Cortex of kidney (tissue), 1 donor: ENCODE measurements around the gene COX18.
A peak's percentile ranks its signal among the peaks of the same experiment; 100 is the strongest.

Experiments used
- DNase-seq: peaks from one replicate; lab custom pipeline; 2025; lab: John Stamatoyannopoulos, UW

Gene COX18, protein sequence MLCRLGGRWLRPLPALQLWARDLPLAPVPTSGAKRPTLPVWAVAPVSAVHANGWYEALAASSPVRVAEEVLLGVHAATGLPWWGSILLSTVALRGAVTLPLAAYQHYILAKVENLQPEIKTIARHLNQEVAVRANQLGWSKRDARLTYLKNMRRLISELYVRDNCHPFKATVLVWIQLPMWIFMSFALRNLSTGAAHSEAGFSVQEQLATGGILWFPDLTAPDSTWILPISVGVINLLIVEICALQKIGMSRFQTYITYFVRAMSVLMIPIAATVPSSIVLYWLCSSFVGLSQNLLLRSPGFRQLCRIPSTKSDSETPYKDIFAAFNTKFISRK

DNA sequence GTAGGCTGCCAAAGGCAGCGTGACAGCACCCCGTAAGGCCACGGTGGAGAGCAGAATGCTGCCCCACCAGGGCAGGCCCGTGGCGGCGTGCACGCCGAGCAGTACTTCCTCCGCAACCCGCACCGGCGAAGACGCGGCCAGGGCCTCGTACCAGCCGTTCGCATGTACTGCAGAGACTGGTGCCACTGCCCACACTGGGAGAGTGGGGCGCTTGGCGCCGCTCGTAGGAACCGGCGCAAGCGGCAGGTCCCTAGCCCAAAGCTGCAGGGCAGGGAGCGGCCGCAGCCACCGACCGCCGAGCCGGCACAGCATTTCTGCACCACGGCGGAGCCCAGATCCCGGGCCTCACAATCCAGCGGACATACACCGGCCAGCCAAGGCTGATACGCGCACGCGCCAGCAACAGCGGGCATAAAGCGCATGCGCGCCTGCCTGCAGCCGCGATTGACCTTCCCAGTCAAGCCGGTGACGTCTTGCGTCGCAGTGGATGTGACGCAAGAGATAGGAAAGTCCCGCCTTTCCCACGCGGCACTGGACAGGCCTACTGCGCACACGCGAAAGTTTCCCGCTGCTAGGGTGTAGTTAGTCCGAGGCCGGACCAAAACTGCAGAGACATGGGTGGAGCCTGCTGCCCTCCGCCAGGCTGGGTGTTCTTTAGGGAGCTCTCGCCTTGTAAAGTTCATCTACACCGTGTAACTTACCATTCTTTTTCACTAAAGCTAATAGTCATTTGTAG is at the start of gene COX18:
COX18 (minus strand) TSS at position 379 of the 736 bp plus-strand sequence; CDS start at position 312, 67 bp downstream.
- peak; percentile 79 for DNase-seq

DNA sequence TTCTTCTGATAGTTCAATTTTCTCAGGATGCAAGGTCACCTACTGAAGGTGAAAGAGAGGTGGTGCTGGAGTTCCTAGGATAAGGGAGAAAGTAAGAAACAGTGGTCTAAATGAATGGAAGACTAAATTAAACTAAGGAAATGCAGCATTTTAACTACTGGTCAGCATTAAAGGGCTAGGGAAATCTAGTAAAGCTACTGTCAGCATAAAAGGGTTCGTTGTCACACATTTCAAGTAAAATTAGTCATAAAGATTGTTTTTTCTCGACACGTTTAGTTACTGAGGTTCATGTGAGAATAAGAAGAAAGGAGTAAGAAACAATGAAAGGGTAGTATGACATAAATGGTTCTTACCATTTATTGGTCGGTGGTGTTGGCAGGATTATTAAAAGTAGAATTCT is 40.0 kb upstream of the COX18 start:
- DNase-seq = no peak

DNA sequence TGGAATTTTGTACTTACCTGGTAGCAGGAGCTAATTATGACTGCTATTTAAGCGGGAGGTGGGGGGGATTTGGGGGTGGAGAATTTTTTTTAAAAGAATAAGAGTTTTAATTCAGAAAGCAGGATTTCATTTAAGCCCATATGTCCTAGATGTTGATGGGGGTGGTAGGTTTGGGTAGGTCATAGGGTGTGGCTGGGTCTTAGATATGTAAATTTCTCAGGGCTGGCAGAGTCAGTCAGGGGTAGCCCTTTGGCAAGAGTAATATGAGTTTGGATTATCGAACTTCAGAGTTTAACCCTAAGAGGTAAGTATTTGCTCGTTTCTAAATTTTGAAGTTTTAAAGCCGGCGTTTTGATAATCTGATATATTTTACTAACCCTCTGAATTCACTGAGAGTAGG is 35.2 kb upstream of the COX18 start:
- DNase-seq = no peak

DNA sequence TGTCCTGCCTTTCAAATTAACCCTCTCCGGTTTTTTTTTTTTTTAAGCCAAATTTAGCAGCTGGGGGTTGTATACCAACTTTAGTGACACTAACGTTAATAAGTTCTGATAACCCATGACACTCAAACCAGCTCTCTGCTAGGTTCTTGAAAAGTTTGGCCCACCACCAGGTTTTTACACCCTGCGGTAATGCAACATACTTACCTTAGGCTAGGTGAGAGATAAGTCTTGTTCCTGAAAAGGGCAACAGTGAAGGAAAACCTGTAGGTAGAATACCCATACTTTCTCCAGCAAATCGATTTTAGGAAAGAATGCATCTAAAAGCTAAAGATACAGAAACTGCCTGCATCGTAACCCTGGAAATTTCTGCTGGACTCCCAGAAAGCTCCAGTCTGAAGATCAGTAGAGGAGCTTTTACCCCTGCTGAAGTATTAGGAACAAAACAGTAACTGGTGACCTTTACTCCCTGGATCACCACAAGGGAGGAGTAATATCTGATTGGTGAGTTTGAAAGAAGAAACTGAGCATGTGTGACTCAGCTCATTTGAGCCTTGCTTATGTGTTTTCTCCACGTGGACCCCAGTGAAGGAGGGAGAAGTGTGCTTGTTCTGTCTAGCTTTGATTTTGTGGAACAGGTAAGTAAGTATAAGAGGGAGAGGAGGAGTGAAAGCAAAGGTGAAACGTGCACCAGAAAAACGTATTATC is 34.4 kb upstream of the COX18 start:
- no peak for DNase-seq

DNA sequence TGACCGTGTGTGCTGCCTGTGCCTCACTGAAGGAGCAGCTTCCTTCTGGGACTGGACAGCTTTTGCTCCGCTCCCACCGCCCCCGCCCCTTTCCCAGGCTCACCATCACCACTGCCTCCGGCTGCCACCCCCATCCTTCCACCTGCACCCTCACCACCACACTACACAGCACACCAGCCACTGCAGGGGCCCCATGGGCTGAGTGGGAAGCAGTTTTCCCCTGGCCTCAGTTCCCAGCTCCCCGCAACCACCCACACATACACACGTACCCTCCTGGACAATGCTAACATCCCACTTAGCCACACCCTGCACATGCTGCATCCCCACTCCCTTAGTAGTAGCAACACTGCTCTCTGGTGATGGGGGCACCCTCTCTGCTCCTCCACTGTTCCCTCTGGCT is 29.6 kb upstream of the COX18 start:
- DNase-seq = no peak

DNA sequence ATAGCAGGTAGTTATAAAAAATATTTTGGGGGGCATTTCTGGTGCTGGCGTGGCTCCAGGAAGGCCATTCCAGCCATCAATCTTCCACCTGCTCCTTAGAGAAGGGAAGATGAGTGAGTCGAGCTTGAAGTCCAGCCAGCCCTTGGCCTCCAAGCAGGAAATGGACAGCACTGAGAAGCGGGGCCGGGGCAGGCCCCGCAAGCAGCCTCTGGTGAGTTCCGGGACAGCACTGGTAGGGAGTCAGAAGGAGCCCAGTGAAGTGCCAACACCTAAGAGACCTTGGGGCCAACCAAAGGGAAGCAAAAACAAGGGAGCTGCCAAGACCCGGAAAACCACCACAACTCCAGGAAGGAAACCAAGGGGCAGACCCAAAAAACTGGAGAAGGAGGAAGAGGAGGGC is 29.2 kb upstream of the COX18 start:
- no peak for DNase-seq

DNA sequence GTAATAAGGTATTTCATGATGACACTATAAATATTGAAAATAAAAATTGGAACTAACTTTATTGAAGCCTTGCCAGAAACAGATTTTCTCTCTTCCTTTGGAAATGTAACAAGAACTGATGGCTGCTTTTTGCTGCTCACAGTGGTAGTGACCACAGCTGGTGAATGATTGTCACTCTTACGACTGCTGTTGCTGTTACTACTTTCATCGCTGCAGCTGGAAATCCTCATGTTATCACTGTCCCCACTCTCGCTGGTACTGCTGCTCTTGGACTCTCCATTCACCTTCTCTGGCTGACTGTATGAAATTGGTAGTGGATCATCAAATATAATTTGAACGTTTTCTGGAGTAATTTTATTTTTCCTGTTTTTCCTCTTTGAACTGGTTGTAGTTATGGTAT is 28.5 kb upstream of the COX18 start:
- no peak for DNase-seq

DNA sequence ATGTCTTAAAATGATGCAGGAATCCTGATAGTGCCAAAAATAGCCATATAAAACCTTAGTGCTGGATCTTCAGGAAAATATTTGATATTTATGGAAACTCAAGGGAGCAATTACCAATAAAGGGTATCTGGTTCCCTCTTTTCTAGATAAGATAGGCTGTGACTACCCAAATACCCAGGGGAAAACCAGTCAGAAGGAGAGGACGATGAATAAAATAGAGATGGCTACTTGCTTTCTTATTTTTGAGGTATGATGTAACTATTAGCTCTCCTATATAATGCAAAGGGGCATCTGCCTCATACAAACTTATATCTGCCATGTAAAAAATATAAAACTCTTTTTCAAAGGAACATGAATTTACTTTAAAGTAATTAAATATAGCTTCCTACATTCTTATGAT is 23.4 kb upstream of the COX18 start:
- DNase-seq = no peak

DNA sequence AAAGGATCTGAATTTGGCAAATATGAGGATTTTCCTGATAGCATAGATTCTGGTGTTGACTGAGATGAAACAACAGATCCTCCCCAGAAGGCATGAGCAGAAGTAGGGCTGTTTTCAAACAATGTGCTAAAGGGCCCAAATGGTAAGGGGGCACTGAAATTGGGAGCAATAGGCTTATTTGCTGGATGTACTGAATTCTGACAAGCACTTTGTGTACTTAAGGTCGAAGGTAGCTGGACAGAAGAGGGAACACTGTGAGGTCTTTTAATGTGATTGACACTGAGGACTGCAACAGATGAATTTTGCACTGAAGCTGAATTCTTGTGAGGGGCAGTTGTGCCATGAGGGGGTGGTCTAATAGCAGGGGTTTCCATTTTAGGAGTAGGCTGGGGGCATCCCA is 21.2 kb upstream of the COX18 start:
- no peak for DNase-seq

DNA sequence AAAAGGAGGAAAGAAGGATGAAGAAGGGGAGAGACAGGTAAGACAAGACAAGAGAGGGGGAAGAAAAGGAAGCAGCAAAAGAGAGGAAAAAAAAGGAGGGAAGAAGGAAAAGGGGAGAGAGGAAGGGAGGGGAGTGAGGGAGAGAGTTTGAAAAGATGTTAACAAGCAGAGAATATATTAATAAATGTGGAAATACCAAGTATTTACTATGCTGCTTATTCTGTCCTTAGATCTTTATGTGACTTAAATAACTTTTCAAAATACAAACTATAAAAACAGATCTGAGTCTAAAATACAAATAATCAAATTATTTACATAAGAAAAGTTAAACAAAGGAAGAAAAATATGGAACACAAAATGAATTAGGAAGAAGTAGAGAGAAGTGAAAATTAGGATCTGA is 18.4 kb upstream of the COX18 start:
- DNase-seq = no peak

DNA sequence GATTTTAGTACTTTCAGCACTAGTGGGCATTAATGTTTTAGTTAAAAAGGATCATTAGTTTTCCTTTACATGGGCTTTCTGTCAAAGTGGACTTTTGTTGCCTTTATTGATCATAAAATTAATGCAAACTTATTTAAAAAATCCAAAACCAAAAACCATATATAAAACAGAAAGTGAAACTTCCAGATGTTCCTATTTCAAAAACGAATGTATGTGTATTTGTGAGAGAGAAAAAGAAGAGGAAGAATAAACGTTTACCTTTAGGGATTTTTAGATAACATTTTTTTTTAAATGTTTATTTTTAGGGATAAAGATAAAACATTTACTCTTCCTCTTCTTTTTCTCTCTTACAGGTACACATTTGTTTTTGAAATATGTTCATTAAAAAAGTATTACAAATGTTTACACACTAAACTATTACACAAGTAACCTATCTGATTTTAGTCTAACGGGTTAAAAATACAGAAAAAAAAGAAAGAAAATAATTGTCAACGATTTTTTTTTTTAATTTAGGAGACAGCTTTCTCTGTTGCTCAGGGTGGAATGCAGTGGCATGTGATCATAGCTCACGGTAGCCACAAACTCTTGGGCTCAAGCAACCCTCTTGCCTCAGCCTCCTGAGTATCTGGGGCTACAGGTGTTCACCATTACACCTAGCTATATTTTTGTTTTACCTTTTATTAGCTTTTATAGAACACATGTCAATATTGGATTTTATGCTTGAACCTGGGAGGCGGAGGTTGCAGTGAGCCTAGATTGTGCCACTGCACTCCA is 16.8 kb upstream of the COX18 start:
- no peak for DNase-seq

DNA sequence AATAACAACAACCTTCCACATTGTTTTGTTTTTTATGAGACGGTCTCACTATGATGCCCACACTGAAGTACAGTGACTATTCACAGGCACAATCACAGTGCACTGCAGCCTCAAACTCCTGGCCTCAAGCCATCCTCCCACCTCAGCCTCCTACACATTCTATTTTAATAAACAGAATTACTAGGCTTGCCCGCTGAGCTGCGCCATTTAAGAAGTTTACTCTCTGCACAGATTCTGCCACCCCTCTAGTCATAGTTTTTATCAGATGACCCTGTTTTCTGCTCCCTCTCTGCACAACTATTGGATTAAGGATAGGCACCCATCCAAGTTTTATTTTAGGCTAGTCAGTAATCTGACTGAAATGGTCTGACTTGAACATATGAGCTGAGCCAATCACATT is 11.3 kb upstream of the COX18 start:
- no peak for DNase-seq

DNA sequence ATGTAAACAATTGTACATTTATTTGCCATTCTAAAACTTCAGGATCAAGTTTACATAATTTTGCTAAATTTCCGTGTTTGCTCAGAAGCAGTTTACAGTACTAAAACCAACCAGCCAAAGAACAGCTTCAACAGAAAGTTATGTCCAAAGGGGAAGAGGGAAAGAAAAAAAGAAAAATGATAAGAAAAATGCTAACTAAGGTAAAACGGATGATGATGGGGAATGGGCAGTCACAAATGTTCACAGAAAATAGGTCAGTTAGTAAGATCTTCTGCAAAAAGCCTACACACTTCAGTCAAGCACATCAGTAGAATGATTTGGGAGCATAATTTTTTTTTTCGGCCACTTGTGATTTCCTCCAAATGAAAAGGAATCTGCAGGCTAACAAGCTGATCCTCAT is 6.3 kb upstream of the COX18 start:
- DNase-seq = no peak

DNA sequence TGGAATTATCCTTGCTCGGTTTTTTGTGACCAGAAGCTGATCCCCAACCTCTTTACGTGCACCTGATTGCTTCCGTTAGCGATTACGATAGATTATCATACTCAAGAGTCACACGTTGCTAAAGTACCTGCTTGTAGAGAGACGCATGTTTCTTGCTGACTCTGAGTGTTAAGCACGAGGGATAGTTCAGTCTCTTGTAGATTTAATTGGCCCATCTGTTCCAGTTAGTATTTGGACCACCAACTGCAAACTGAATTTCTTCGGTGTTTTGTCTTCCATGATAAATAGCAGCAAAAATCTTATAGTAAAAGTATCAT is 516 bp upstream of the COX18 start:
- no peak for DNase-seq

DNA sequence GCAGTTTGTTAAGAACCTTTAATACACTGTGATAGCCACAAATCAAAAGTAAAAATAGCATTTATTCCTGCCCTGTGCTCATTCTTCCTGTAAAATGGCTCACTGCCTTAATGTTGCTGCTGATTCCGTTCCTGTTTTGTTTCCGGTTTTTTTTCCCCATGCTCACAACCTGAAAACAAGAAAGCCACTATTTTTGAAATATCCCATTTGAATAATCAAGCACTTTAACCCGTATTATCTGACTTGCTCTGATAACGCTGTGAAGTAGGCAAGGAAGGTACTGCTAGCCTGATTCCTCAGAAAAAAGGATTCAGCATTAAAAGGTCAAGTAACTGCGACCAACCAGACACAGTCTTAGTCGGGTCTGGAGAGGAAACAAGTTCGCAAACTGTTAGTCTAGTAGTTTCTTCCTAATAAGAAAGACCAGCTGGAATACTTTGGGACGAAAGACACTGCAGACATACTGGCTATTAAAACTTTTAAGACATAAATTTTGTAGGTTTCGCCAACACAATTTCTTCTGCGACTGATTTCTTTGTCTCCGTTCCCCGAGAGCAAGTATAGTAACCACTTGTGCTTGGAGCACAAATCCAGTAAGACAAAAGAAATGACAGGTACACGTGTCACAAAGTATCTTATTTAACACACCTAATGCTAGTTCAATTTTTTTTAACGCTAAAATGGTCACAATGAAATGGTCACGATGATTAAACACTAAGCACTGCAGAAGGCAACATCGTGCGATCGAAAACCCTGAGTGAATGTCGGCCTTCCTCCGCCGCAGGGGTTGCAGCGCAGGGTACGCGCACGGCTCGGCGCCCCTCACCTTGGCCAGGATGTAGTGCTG is 802 bp downstream of the COX18 start:
- DNase-seq = no peak

DNA sequence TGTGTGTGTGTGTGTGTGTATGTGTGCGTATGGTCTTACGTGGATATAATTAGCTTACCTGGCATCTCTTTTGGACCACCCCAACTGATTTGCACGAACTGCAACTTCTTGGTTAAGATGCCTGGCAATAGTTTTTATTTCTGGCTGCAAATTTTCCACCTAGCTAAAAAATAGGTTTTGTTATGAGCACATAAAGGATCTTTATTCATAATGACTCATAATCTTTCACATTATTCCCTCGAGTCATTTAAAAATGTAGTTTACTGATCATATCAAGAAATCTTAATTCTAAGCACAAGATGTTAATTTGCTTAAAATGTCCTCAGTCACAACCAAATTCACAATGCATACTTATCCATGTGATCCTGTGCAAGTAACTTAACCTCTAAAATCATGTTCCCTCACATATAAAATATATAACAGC is 1.5 kb downstream of the COX18 start:
- DNase-seq = no peak

DNA sequence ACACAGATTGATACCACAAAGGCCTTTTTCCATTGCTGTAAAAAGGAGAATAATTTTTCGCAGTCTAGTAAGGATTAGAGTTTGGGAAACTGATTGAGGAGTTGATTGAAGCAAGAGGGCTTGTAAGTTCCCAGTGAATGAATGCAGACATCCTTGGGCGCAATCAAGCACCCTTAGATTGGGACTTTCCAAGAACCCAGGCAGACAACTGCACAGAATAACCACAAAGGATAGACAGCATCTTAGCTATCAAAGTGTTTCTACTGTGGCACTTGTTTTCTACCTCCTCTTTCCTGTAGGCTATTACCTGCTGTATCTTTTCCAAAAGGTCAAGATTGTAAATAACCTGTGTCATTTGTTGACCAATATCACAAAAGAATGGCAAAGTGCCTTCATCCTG is 2.6 kb downstream of the COX18 start:
- no peak for DNase-seq

DNA sequence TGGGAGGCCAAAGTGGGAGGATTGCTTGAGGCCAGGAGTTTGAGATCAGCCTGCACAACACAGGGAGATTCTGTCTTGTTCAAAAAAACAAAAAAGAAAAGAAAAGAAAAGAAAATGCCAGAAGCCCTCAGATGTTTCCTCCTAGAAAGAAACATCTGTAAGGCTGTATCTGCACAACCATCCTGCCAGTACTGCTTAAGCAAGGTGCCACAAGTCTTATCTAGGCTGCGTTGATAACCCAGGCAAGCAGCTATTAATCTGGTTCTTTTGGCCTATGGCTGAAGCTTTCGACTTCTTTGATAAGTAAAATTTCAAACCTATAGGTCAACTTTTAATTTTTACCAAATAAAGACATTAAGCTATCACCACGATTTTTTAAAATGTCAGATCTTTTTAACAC is 3.1 kb downstream of the COX18 start:
- DNase-seq = no peak

DNA sequence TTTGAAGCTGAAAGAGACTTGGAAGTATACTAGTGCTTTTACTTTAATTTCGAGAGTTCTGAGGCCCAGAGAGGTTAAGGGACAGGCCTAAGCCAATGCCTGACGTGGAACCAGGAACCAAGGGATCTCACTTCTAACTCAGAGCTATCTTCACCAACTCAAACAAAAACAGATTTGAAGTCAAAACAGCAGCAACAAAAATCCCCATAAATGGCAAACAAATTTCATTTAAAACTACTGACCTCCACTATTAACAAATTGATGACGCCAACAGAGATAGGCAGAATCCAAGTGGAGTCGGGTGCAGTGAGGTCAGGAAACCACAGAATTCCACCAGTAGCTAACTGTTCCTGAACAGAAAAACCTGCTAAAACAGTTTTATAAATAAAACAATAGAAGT is 5.0 kb downstream of the COX18 start:
- no peak for DNase-seq

DNA sequence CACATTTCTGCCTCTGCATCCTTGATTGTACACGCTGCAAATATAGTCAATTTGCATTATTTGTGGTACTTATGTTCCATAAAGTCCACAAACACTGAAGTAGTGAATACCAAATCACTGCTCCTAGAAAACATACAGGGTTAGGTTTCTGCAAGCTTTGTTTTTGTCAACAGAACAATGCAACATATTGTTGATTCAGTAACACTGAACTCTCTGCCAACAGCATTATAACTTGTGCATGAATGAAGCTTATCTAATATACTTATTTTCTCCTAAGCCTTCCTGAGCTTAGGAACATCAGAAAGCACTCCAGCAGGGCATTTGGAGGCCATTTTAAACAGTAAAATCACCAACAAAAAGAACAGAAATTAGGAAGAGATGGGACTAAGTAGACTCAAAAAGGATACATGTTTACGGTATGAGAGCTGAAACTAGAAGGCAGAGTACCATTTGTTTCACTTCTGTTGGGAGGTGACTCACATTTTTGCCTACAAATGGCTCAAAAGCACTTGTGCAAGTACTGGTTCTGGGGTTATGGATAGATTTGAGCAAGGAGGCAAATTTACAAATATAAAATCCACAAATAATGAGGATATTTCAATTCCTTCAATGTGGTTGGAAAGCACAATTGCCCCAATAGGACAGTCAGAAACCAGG is 14.1 kb downstream of the COX18 start:
- no peak for DNase-seq

DNA sequence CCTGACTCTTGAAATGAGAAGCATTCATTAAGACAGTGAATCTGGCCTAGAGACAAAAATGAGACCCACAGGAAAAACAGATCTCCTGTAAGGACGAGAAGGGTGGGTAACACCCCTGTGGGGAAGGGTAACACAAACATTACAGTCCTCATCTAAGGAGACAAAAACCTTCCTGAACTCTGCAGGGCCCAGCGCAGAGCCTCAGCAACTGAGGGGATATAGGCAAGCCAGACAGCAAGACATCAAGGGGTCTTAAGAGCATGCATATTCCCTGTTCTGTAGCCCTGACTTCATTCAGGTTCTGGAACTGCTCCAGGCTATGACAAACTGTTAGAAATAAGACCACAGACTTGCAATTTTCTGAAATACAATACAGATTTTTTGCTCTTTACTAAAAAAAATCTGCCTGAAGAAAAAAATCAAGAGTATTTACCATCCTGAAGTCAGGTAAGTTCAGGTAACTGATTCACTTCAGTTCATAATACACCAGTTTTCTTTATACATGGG is 15.5 kb downstream of the COX18 start:
- no peak for DNase-seq
